Activated naive CD8-positive, alpha-beta T cell treated with anti-CD3 and anti-CD28 coated beads for 36 hours (primary cell): ENCODE measurements around the gene MFAP2. TPM values are rescaled to one million over a fixed set of nuclear protein-coding genes. Genes with fewer than 3 reads are reported as not detected.

ENCODE experiments used
- DNase-seq: peaks from one replicate; pipeline ENCODE4 v3.0.0; 2021
- H3K27ac Mint-ChIP-seq: one replicate; pipeline ENCODE4 v1.8.0; 2022; ENCODE audit warnings: mild to moderate bottlenecking, moderate library complexity, mixed read lengths
- H3K27me3 Mint-ChIP-seq: one replicate; pipeline ENCODE4 v1.8.0; 2022; ENCODE audit warnings: mild to moderate bottlenecking, mixed read lengths
- H3K36me3 Mint-ChIP-seq: one replicate; pipeline ENCODE4 v1.8.0; 2021; ENCODE audit warnings: mild to moderate bottlenecking, mixed read lengths
- H3K4me1 Mint-ChIP-seq: one replicate; pipeline ENCODE4 v1.8.0; 2021; ENCODE audit warnings: mixed read lengths
- H3K4me3 Mint-ChIP-seq: one replicate; pipeline ENCODE4 v1.8.0; 2022; ENCODE audit warnings: mild to moderate bottlenecking, moderate library complexity, mixed read lengths
- H3K9me3 Mint-ChIP-seq: one replicate; pipeline ENCODE4 v1.8.0; 2022; ENCODE audit warnings: mixed read lengths
- total RNA-seq, 2 experiments: library from RNA; stranded (reverse); gene quantifications; one replicate each; pipeline ENCODE4 v1.2.3, GENCODE V29; 2021

The MFAP2 gene
- total RNA-seq, 2 experiments from 2014 or later: not detected

DNA sequence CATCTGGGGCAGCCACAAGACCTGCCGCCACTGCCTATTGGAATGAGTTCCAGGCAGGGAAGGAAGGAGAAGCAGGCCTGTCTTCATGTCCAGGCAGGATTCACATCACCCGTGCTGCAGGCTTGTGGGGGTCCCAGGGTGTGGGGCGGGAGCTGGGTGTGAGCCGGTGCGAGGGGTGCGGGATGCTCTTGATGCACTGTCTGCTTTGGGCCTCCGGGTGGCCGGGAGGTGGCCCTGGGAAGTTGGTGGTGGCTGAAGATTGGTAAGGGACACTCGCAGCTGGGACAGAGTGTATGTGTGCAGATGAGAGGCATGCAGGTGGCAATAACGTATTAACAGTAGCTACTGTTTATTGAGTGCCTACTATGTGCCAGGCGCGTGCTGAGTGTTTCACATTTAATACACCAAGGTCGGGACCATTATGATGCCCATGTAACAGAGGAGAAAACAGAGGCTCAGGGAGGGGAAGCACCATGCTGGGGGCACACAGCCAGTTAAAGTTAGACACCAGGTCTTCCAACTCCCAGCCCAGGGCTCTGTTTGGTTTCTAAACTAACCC, 55.4 kb downstream of the MFAP2 start:
- H3K9me3 Mint-ChIP-seq: no peaks in the 10 kb centered on the region
- no peak overlapping the region for H3K4me3 Mint-ChIP-seq
- H3K4me1 Mint-ChIP-seq: peaks cover 34% of the 10 kb centered on the region
- no peaks in the 10 kb centered on the region for H3K27me3 Mint-ChIP-seq
- H3K27ac Mint-ChIP-seq: no peak overlapping the region
- no peaks in the 10 kb centered on the region for H3K36me3 Mint-ChIP-seq
- no peak for DNase-seq

Other genes starting within 250 kb of the MFAP2 start
- 100 to 1,000 TPM; 874 to 961 TPM for gene RNU1-4, start 240.1 kb downstream of the MFAP2 start, total RNA-seq
- 100 to 1,000 TPM; 874 to 961 TPM for gene RNU1-2, start 84.6 kb downstream of the MFAP2 start, total RNA-seq
- 10 to 100 TPM; 24.7 to 26.3 TPM for gene CROCC, start 58.7 kb downstream of the MFAP2 start, total RNA-seq
- 10 to 100 TPM; 24.3 to 26.8 TPM for gene ATP13A2, start 31.3 kb upstream of the MFAP2 start, total RNA-seq
- 100 to 1,000 TPM; 144 to 171 TPM for gene SDHB, start 73.4 kb upstream of the MFAP2 start, total RNA-seq
- under 1 TPM in 1 of 2 experiments, not detected in 1; 0.06 TPM for gene PADI2, start 138.8 kb upstream of the MFAP2 start, total RNA-seq
- gene PADI1, start 224.5 kb upstream of the MFAP2 start, total RNA-seq: not detected